KMS-11 (cell line): ENCODE measurements around the gene TPD52L1.

ENCODE experiments used
- H2AFZ ChIP-seq: fragments of 200-600 bp; sonication (generic); 2 replicates; pipeline ENCODE4 v1.6.1; 2016; ENCODE audit warnings: antibody characterized with exemption, mixed run types, low read depth
- H3K27ac ChIP-seq: fragments of 200-600 bp; sonication (generic); 2 replicates; pipeline ENCODE4 v1.6.1; 2016; ENCODE audit warnings: mild to moderate bottlenecking, mixed run types
- H3K27me3 ChIP-seq: fragments of 200-600 bp; sonication (generic); 2 replicates; pipeline ENCODE4 v1.6.1; 2017; ENCODE audit warnings: mild to moderate bottlenecking, low read depth, mixed run types, moderate library complexity; ENCODE audit not compliant: insufficient read depth
- H3K36me3 ChIP-seq: fragments of 200-600 bp; sonication (generic); 2 replicates; pipeline ENCODE4 v1.6.1; 2017; ENCODE audit warnings: mild to moderate bottlenecking, mixed run types; ENCODE audit not compliant: insufficient read depth
- H3K4me1 ChIP-seq: fragments of 200-600 bp; sonication (generic); 2 replicates; pipeline ENCODE4 v1.6.1; 2016; ENCODE audit warnings: mild to moderate bottlenecking, low read depth, mixed run types; ENCODE audit not compliant: poor library complexity, severe bottlenecking
- H3K4me2 ChIP-seq: fragments of 200-600 bp; sonication (generic); 2 replicates; pipeline ENCODE4 v1.7.0; 2016; ENCODE audit warnings: mild to moderate bottlenecking, mixed run types
- H3K4me3 ChIP-seq: fragments of 200-600 bp; sonication (generic); IDR thresholded peaks from 2 replicates; pipeline ENCODE4 v1.6.1; 2017; ENCODE audit warnings: low read depth, low read length, mixed read lengths; ENCODE audit not compliant: insufficient read depth
- H3K79me2 ChIP-seq: fragments of 200-600 bp; sonication (generic); 2 replicates; pipeline ENCODE4 v1.6.1; 2016; ENCODE audit warnings: low read depth, mixed run types; ENCODE audit not compliant: insufficient read depth
- H3K9ac ChIP-seq: fragments of 200-600 bp; sonication (generic); 2 replicates; pipeline ENCODE4 v1.6.1; 2016; ENCODE audit warnings: mild to moderate bottlenecking, mixed run types
- H4K20me1 ChIP-seq: fragments of 200-600 bp; sonication (generic); 2 replicates; pipeline ENCODE4 v1.6.1; 2016; ENCODE audit warnings: mild to moderate bottlenecking, mixed run types; ENCODE audit not compliant: insufficient read depth
- CTCF ChIP-seq: fragments of 200-600 bp; sonication (generic); conservative IDR thresholded peaks from 2 replicates; pipeline ENCODE4 v1.6.1; 2017; ENCODE audit warnings: low read depth, mild to moderate bottlenecking, antibody characterized with exemption, low read length, moderate library complexity, mixed read lengths

The TPD52L1 gene

GRCh38 chr6:125259354-125259736 is 105.8 kb downstream of the TPD52L1 start:
- Histone ChIP-seq H3K36me3 (no peaks in the 10 kb centered on the region), H3K79me2 (no peaks in the 10 kb centered on the region), H4K20me1 (no peaks in the 10 kb centered on the region), H3K27me3 (no peaks in the 10 kb centered on the region), H3K4me1 (no peaks in the 10 kb centered on the region), H2AFZ (no peak overlapping the region), H3K4me3 (no peak overlapping the region), H3K9ac (no peak overlapping the region), H3K4me2 (no peak overlapping the region), H3K27ac (no peak overlapping the region)
- no peak for TF ChIP-seq CTCF

GRCh38 chr6:125262016-125263013 is 108.7 kb downstream of the TPD52L1 start:
- Histone ChIP-seq H3K4me2 (no peak overlapping the region), H4K20me1 (no peaks in the 10 kb centered on the region), H3K79me2 (no peaks in the 10 kb centered on the region), H3K4me3 (no peak overlapping the region), H2AFZ (no peak overlapping the region), H3K4me1 (no peaks in the 10 kb centered on the region), H3K9ac (no peak overlapping the region), H3K36me3 (no peaks in the 10 kb centered on the region), H3K27me3 (no peaks in the 10 kb centered on the region), H3K27ac (no peak overlapping the region)
- TF ChIP-seq CTCF = no peak

DNA sequence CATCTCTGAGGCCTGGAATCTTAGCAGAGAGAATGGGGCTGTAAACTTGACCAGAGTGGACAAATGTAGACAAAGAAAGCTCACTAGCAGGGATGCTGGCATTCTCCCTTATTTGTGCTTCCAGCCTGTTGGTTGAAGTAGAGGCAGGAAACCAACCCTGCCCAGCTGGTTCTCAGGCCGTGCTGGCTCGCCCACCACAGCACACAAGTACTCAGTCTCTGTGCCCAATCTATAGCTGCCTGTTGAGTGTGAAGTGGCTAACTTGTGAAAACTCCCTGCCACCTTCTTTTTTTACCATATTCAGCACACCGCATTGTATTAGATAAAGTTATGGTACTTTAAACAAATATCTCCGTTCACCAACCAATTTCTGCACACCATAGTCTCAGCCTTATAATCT is 110.9 kb downstream of the TPD52L1 start:
- no peaks in the 10 kb centered on the region for H4K20me1 ChIP-seq
- TF ChIP-seq CTCF = no peak
- H3K4me2 ChIP-seq = no peak overlapping the region
- H3K27me3 ChIP-seq = no peaks in the 10 kb centered on the region
- H3K79me2 ChIP-seq = no peaks in the 10 kb centered on the region
- H3K36me3 ChIP-seq = no peaks in the 10 kb centered on the region
- no peak overlapping the region for H2AFZ ChIP-seq
- H3K27ac ChIP-seq = no peak overlapping the region
- H3K4me3 ChIP-seq = no peak overlapping the region
- no peak overlapping the region for H3K9ac ChIP-seq
- H3K4me1 ChIP-seq = no peaks in the 10 kb centered on the region

- Histone ChIP-seq H3K79me2 (no peaks in the 10 kb centered on the region), H3K9ac (no peak overlapping the region), H3K4me2 (no peak overlapping the region), H3K4me1 (no peaks in the 10 kb centered on the region), H2AFZ (no peak overlapping the region), H4K20me1 (no peaks in the 10 kb centered on the region), H3K36me3 (no peaks in the 10 kb centered on the region), H3K27ac (no peak overlapping the region), H3K4me3 (no peak overlapping the region), H3K27me3 (no peaks in the 10 kb centered on the region)
- TF ChIP-seq CTCF = no peak
Measured at GRCh38 chr6:125267806-125268523, 114.4 kb downstream of the TPD52L1 start.
